HG02981 (cell line): ENCODE data around the gene ARL8B.
"Not testable (repeated sequence)": the region's sequence is repeated elsewhere in the genome, so short reads cannot be mapped to it uniquely, and the experiment has no call there.

Source experiments
- ATAC-seq: cut with Tn5 transposase; IDR thresholded peaks from one replicate; pipeline ENCODE4 v1.9.1; 2021; ENCODE audit warnings: mild to moderate bottlenecking, moderate library complexity; ENCODE audit not compliant: unreplicated experiment

The ARL8B gene

DNA sequence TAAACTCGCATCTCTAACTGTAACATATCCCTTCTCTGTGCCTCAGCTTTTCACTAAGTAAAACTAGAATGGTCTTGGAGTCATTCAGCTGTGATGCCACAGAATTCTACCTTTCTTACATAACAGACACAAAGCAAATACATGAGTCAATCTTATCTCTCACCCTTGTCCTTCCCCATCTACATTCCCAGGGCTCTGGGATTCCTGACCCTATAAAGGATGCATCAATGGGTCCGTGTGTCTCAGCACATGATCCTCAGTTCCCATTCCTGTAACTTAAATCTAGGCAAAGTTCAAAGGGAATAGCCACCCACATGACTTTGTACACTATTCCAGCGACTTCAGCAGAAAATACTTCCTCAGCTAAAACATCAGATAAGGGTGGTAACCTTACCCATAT, 11.8 kb upstream of the ARL8B start:
- no peak for ATAC-seq

GRCh38 chr3:5112043-5112442, 10.0 kb upstream of the ARL8B start:
- ATAC-seq: no peak

DNA sequence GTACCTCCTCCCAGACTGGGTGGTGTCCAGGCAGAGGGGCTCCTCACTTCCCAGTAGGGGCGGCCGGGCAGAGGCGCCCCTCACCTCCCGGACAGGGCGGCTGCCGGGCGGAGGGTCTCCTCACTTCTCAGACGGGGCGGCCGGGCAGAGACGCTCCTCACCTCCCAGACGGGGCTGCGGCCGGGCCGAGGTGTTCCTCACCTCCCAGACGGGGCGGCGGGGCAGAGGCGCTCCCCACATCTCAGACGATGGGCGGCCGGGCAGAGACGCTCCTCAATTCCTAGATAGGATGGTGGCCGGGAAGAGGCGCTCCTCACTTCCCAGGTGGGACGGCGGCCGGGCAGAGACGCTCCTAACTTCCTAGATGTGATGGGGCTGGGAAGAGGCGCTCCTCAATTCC, 8.4 kb upstream of the ARL8B start:
- ATAC-seq: not testable (repeated sequence)

GRCh38 chr3:5115506-5116162, 6.5 kb upstream of the ARL8B start:
- peak; percentile 69 for ATAC-seq

- no peak for ATAC-seq
These were observed 5.6 kb upstream of the ARL8B start for GRCh38 chr3:5116538-5116937.

DNA sequence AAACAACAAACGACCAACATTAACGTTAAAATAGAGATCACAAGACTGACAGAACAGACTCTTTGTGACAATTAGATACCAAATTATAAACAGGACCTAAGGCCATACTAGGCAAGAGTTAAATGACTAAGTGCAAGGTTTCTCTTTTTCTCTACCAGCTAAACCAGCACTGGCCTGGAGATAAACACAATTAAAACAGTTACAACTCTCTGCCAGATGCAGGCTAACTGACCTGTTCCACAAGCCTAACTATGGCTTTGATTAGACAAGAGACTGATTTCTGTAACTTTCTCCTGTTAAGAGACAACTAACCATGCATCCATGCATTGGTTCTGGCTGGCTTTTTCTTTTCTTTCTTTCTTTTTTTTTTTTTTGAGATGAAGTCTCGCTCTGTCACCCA, 1.6 kb upstream of the ARL8B start:
- ATAC-seq: no peak

- ATAC-seq: peak; percentile 5
These were observed 932 bp downstream of the ARL8B start for GRCh38 chr3:5122741-5123706.

DNA sequence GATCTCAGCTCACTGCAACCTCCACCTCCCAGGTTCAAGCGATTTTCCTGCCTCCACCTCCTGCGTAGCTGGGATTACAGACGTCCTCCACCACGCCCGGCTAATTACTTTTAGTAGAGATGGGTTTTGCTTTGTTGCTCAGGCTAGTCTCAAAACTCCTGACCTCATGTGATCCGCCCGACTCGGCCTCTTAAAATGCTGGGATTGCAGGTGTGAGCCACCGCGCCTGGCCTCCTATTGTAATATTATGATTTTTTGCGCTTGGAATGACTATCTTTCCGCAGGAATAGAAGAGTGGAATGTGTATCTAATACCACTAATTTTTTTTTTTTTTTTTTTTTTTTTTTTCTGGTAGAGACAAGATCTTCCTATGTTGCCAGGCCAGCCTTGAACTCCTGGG, 1.8 kb downstream of the ARL8B start:
- no peak for ATAC-seq

DNA sequence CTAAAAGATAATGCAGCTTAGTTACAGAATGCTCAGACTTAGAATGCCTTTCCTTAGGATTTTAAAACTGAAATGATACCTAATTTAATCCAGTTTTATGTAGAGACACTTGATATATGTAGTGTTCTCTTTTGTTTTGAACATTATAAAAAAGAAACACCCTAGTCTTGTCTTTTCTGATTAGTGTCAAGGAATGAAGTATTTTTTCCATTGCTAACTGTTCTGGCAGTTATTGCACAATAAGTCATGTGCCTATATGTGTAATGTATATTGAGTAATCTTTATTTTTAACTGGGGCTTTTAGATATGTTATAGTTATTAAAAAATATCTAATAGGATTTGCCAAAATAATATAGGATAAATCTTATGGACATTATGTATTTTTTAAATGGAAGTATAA, 4.5 kb downstream of the ARL8B start:
- ATAC-seq: no peak

DNA sequence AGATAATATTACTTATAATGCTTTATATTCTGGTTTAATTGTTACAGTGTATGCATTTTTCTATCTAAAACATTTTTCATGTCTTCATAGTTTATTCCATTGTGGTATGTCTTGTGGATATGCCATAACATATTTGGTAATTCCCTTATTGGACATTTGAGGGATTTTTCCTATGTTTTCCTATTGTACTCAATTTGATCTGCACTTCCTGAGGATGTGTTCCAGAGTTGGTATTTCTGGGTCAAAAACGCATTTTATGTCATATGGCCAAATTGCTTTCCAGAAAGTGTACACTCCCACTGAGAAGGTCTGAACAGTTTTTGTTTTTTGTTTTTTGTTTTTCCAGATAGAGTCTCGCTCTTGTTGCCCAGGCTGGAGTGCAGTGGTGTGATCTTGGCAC, 6.8 kb downstream of the ARL8B start:
- ATAC-seq: no peak

DNA sequence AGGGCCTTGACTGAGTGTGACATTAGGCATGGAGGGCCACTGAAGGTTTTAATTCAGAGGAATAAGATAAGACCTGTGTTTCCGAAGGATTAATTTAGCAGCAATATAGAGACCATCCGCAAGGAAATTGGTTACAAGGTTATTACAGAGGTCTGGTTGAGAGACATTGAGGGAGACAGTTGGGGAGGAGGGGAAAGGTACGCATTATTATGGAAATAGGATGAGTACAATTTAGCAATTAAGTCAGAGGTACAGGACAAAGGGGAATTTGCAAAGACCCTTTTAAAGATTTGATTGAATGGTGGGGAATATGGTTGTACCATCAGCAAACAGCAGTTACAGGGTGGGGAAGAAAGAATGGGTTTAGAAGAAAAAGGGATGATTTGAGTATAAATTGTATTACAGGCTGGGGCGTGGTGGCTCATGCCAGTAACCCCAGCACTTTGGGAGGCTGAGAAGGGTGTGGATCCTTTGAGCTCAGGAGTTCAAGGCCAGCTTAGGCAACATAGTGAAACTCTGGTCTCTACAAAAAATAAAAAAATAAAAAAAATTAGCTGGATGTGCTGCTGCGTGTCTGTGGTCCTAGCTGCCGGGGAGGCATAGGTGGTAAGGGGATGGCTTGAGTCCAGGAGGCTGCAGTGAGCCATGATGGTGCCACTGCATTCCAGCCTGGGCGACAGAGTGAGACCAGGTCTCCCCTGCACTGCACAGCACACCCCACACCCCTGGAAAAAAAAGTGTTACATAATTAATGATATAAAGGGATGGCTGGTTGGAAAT, 11.3 kb downstream of the ARL8B start:
- ATAC-seq: no peak

DNA sequence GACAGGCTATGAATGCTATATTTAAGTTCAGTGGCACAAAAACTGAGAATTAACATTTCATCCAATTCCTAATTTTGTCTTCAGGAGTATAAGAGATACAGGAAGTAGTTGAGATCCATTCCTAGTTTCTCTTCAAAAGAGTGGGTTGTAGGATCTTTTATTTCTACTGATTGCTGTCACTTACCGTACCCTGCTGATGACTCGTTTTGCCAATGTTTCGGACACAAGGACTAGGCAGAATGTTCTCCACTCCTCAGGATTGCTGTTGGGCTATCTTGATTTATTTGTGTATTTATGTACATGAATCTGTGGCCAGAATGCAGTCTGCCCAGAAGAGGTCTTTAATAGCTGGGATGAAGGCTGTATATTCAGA, 11.9 kb downstream of the ARL8B start:
- no peak for ATAC-seq

DNA sequence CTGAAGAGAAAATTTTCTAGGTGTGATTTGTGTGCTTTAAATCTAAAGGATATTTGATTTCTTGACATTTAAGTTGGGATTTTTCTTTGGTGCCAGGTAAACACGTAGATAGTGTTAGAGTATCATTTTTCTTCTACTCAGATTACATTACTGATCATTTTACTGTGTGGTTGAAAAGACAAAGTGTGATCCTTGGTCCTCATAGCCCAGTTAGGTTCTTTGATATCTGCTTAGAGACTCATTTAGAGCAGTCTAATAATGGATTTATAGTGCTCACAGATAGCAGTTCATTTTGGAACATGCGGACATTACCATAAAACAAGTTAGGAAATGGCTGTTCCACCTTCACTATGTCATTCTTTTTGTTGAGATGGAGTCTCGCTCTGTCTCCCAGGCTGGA, 12.4 kb downstream of the ARL8B start:
- no peak for ATAC-seq

- peak; percentile 68 for ATAC-seq
These were observed 14.3 kb downstream of the ARL8B start for GRCh38 chr3:5136211-5136918.

- ATAC-seq: no peak
These were observed 14.9 kb downstream of the ARL8B start for GRCh38 chr3:5136919-5137429.

- ATAC-seq: no peak
These were observed 16.3 kb downstream of the ARL8B start for GRCh38 chr3:5138214-5138981.

DNA sequence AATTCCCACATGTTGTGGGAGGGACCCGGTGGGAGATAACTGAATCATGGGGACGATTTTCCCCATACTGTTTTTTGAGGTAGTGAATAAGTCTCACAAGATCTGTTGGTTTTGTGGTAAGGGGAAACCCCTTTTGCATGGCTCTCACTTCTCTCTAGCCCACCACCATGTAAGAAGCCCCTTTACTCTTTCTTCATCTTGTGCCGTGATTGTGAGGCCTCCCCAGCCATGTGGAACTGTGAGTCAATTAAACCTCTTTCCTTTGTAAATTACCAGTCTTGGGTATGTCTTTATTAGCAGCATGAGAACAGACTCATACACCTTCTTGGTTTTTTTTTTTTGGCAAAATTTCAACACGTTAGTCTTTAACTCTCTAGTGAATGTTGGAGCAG, 18.1 kb downstream of the ARL8B start:
- peak; percentile 58 for ATAC-seq

GRCh38 chr3:5140839-5141238, 18.7 kb downstream of the ARL8B start:
- ATAC-seq: no peak

GRCh38 chr3:5141760-5142159, 19.7 kb downstream of the ARL8B start:
- no peak for ATAC-seq

GRCh38 chr3:5143464-5143863, 21.4 kb downstream of the ARL8B start:
- ATAC-seq: no peak
